Neural progenitor cell (in vitro differentiated cells): ENCODE results near the gene SYT17. TPM values are rescaled to one million over a fixed set of nuclear protein-coding genes. Genes with fewer than 3 reads are reported as not detected.
A peak's percentile ranks its signal among the peaks of the same experiment; 100 is the strongest.

Source experiments
- DNase-seq: peaks from one replicate; pipeline ENCODE4 v3.0.0-alpha.2; 2016; ENCODE audit warnings: low spot score
- H2AFZ ChIP-seq: fragments of 200-600 bp; sonication (generic); replicated peaks from 2 replicates; pipeline ENCODE4 v1.6.1; 2016; ENCODE audit warnings: antibody characterized with exemption
- H3F3A ChIP-seq: fragments of 200-600 bp; sonication (generic); 2 replicates; pipeline ENCODE4 v1.6.1; 2016; ENCODE audit warnings: antibody characterized with exemption, low read depth
- H3K27ac ChIP-seq: fragments of 200-600 bp; sonication (generic); 2 replicates; pipeline ENCODE4 v1.5.1; 2016; ENCODE audit warnings: mild to moderate bottlenecking
- H3K27me3 ChIP-seq: fragments of 200-600 bp; sonication (generic); 2 replicates; pipeline ENCODE4 v1.6.1; 2016; ENCODE audit warnings: mild to moderate bottlenecking, moderate library complexity
- H3K36me3 ChIP-seq: fragments of 200-600 bp; sonication (generic); 2 replicates; pipeline ENCODE4 v1.5.1; 2016
- H3K4me1 ChIP-seq: fragments of 200-600 bp; sonication (generic); 2 replicates; pipeline ENCODE4 v1.6.1; 2016; ENCODE audit warnings: mixed run types
- H3K4me2 ChIP-seq: fragments of 200-600 bp; sonication (generic); 2 replicates; pipeline ENCODE4 v1.6.1; 2016
- H3K4me3 ChIP-seq: fragments of 200-600 bp; sonication (generic); 2 replicates; pipeline ENCODE4 v1.5.1; 2016
- H3K79me2 ChIP-seq: fragments of 200-600 bp; sonication (generic); 2 replicates; pipeline ENCODE4 v1.6.1; 2016; ENCODE audit warnings: low read depth
- H3K9ac ChIP-seq: fragments of 200-600 bp; sonication (generic); 2 replicates; pipeline ENCODE4 v1.6.1; 2016
- H3K9me3 ChIP-seq: fragments of 200-600 bp; sonication (generic); 2 replicates; pipeline ENCODE4 v1.5.1; 2016; ENCODE audit warnings: low read depth
- H4K20me1 ChIP-seq: fragments of 200-600 bp; sonication (generic); 2 replicates; pipeline ENCODE4 v1.6.1; 2016; ENCODE audit warnings: low read depth
- H3K27ac Mint-ChIP-seq: 3 replicates; pipeline ENCODE4 v1.8.0; 2021; ENCODE audit warnings: mixed read lengths
- H3K27me3 Mint-ChIP-seq: 2 replicates; pipeline ENCODE4 v1.8.0; 2022; ENCODE audit warnings: low read depth, mild to moderate bottlenecking, inconsistent platforms, moderate library complexity, mixed read lengths; ENCODE audit not compliant: insufficient read depth
- H3K36me3 Mint-ChIP-seq: 3 replicates; pipeline ENCODE4 v1.8.0; 2021; ENCODE audit warnings: mixed read lengths
- H3K4me1 Mint-ChIP-seq: 3 replicates; pipeline ENCODE4 v1.8.0; 2021; ENCODE audit warnings: mixed read lengths
- H3K4me3 Mint-ChIP-seq: 3 replicates; pipeline ENCODE4 v1.8.0; 2021; ENCODE audit warnings: mild to moderate bottlenecking, moderate library complexity, mixed read lengths
- H3K9me3 Mint-ChIP-seq: 3 replicates; pipeline ENCODE4 v1.8.0; 2020; ENCODE audit warnings: mixed read lengths
- EZH2 ChIP-seq: fragments of 200-600 bp; sonication (generic); IDR thresholded peaks from 2 replicates; pipeline ENCODE4 v1.6.1; 2017; ENCODE audit warnings: antibody characterized with exemption, mild to moderate bottlenecking, moderate library complexity
- EZH2phosphoT487 ChIP-seq: fragments of 200-600 bp; sonication (generic); IDR thresholded peaks from 2 replicates; pipeline ENCODE4 v1.6.1; 2017; ENCODE audit warnings: antibody characterized with exemption
- total RNA-seq: library from RNA; depleted of rRNA; stranded (reverse); fragments of >200 nt; gene quantifications from 2 replicates; pipeline ENCODE4 v1.2.3, GENCODE V29; 2015; ENCODE audit warnings: low replicate concordance
- TF ChIP-seq, protein P1 (sequence below): fragments of 200-600 bp; sonication (generic); IDR thresholded peaks from 2 replicates; pipeline ENCODE4 v1.5.1; 2017; ENCODE audit warnings: antibody characterized with exemption, mild to moderate bottlenecking

Gene SYT17
- total RNA-seq, 1 donor from 2014 or later = 7.2 TPM

DNA sequence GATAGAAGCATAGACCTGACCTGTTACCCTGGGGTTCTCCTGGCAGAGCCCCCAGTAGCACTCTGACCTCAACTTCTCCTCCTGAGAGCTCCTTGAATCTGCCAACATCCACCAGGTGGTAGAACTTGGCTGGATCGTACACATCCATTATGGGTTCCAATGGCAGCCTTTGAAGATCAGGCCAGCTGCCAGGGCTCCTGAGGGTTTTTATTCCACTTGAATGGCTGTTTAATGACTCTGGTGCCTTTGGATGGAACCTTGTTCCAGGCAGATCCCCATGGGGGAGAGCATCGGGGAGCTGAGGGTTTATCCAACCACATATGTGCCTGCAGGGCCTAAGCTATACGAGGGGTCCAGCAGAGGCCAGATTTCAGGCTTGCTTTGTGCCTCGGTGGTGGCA, 70.4 kb downstream of the SYT17 start:
- H3K9me3 ChIP-seq = peaks cover 9% of the 10 kb centered on the region

DNA sequence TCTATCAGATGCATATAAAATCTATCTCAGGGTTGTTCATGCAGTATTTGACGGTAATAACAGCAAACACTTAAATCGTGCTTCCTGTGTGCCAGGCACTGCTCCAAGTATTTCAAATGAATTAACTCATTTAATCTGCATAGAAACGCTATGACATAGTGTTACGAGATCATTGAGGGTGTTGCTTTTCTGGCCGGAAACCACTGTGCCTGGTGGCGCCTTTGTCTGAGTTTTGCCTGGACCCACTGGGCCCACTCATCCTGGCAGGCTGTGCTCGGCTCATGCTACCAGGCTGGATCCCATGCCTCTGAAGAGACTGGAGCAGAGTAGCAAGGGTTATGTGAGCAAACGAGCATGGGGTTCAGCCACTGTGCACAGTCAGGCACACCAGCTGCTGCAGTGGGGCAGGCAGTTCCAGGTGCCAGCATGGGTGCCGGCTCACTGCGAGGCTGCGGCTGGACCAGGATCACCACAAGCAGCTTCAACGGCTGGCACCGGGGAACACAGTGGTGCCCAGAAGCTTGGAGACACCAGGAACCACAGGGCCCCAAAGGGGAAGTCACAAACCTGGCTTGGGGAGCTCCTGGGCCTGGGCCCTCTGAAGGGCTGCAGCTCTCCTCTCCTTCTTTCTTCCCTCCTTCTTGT, 71.6 kb downstream of the SYT17 start:
- no peak overlapping the region for H3K4me2 ChIP-seq
- no peak overlapping the region for H3K4me3 ChIP-seq
- Mint-ChIP-seq H3K4me1 (peaks cover 2% of the 10 kb centered on the region), H3K9me3 (peaks cover 27% of the 10 kb centered on the region), H3K27me3 (no peaks in the 10 kb centered on the region), H3K4me3 (no peak overlapping the region), H3K36me3 (peaks cover 38% of the 10 kb centered on the region), H3K27ac (peak overlapping the region; percentile 96)
- DNase-seq = no peak
- H3K36me3 ChIP-seq = no peaks in the 10 kb centered on the region
- peaks cover 9% of the 10 kb centered on the region for H3K9me3 ChIP-seq
- H3K4me1 ChIP-seq = no peaks in the 10 kb centered on the region
- H3K27me3 ChIP-seq = no peaks in the 10 kb centered on the region
- no peak for TF ChIP-seq EZH2
- TF ChIP-seq EZH2phosphoT487 = no peak
- TF ChIP-seq, protein P1, sequence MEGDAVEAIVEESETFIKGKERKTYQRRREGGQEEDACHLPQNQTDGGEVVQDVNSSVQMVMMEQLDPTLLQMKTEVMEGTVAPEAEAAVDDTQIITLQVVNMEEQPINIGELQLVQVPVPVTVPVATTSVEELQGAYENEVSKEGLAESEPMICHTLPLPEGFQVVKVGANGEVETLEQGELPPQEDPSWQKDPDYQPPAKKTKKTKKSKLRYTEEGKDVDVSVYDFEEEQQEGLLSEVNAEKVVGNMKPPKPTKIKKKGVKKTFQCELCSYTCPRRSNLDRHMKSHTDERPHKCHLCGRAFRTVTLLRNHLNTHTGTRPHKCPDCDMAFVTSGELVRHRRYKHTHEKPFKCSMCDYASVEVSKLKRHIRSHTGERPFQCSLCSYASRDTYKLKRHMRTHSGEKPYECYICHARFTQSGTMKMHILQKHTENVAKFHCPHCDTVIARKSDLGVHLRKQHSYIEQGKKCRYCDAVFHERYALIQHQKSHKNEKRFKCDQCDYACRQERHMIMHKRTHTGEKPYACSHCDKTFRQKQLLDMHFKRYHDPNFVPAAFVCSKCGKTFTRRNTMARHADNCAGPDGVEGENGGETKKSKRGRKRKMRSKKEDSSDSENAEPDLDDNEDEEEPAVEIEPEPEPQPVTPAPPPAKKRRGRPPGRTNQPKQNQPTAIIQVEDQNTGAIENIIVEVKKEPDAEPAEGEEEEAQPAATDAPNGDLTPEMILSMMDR = no peak
- no peak overlapping the region for H3K27ac ChIP-seq
- no peaks in the 10 kb centered on the region for H3K79me2 ChIP-seq
- H2AFZ ChIP-seq = no peak overlapping the region
- no peaks in the 10 kb centered on the region for H4K20me1 ChIP-seq
- H3K9ac ChIP-seq = no peak overlapping the region
- no peaks in the 10 kb centered on the region for H3F3A ChIP-seq

More for the DNA sequence above, 70.4 kb downstream of the SYT17 start:
- peaks cover 36% of the 10 kb centered on the region for H3K36me3 Mint-ChIP-seq
- H3K4me2 ChIP-seq = no peak overlapping the region
- peaks cover 29% of the 10 kb centered on the region for H3K9me3 Mint-ChIP-seq
- TF ChIP-seq EZH2 (no peak), EZH2phosphoT487 (no peak)
- TF ChIP-seq, protein P1 = no peak
- H3K9ac ChIP-seq = no peak overlapping the region
- H3K79me2 ChIP-seq = no peaks in the 10 kb centered on the region
- no peaks in the 10 kb centered on the region for H4K20me1 ChIP-seq
- no peak overlapping the region for H3K27ac Mint-ChIP-seq
- H3K27me3 Mint-ChIP-seq = no peaks in the 10 kb centered on the region
- no peaks in the 10 kb centered on the region for H3K4me1 ChIP-seq
- H3K4me3 ChIP-seq = no peak overlapping the region
- H3K4me1 Mint-ChIP-seq = peaks cover 2% of the 10 kb centered on the region
- H3K4me3 Mint-ChIP-seq = no peak overlapping the region
- H3F3A ChIP-seq = no peaks in the 10 kb centered on the region
- no peaks in the 10 kb centered on the region for H3K27me3 ChIP-seq
- H3K36me3 ChIP-seq = no peaks in the 10 kb centered on the region
- H2AFZ ChIP-seq = no peak overlapping the region
- DNase-seq = no peak
- no peak overlapping the region for H3K27ac ChIP-seq

DNA sequence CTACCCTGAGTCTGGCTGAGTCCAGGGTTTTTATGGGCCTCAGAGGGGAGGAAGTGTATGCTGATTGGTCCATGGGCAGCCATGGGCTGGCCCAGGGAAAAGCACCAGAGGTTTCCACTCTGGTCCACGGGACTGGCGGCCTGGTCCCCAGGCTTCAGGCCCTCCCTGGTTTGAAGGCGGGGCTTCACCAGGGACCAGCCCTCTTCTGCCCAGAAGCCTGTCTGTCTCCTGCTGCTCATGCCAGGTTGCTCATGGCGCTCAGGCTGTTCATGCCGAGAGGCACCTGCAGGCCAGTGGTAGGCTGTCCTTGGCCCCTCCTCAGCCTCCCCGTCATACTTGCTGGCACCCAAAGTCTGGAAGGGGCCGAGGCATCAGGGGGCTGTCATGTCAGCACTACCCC, 72.5 kb downstream of the SYT17 start:
- Histone ChIP-seq H3K27me3 (no peaks in the 10 kb centered on the region), H3K4me2 (no peak overlapping the region), H3K36me3 (no peaks in the 10 kb centered on the region), H3F3A (no peaks in the 10 kb centered on the region), H3K79me2 (no peaks in the 10 kb centered on the region), H3K4me3 (no peak overlapping the region), H2AFZ (no peak overlapping the region), H3K9ac (no peak overlapping the region), H3K4me1 (no peaks in the 10 kb centered on the region), H3K27ac (no peak overlapping the region), H4K20me1 (no peaks in the 10 kb centered on the region), H3K9me3 (peaks cover 6% of the 10 kb centered on the region)
- TF ChIP-seq, protein P1 = no peak
- no peak for TF ChIP-seq EZH2
- TF ChIP-seq EZH2phosphoT487 = no peak
- no peak for DNase-seq
- peaks cover 2% of the 10 kb centered on the region for H3K4me1 Mint-ChIP-seq
- H3K36me3 Mint-ChIP-seq = peaks cover 32% of the 10 kb centered on the region
- H3K27me3 Mint-ChIP-seq = peaks cover 1% of the 10 kb centered on the region
- H3K4me3 Mint-ChIP-seq = no peak overlapping the region
- H3K9me3 Mint-ChIP-seq = peaks cover 18% of the 10 kb centered on the region
- no peak overlapping the region for H3K27ac Mint-ChIP-seq
